ENCODE results near the gene TIAM2. TPM values are rescaled to one million over a fixed set of nuclear protein-coding genes. Genes with fewer than 3 reads are reported as not detected.
"Not testable (repeated sequence)": the region's sequence is repeated elsewhere in the genome, so short reads cannot be mapped to it uniquely, and the experiment has no call there.

TIAM2 gene
- total RNA-seq, 1 experiment from 2014 or later: 8.3 TPM

GRCh38 chr6:155259897-155260296, 264.8 kb downstream of the TIAM2 start:
- no peak for DNase-seq (ENCODE audit: low spot score)
- in situ Hi-C loops (cut with HindIII; ENCODE audit: low sequenced_read_pairs): no loop called here

- in situ Hi-C loops (cut with HindIII; ENCODE audit: low sequenced_read_pairs): no loop called here
Observed at GRCh38 chr6:155260686-155261085, 265.6 kb downstream of the TIAM2 start.

GRCh38 chr6:155261111-155261900, 266.2 kb downstream of the TIAM2 start:
- in situ Hi-C loops (cut with HindIII; ENCODE audit: low sequenced_read_pairs): no loop called here

More at GRCh38 chr6:155260686-155261085, 265.6 kb downstream of the TIAM2 start:
- DNase-seq (ENCODE audit: low spot score): no peak

GRCh38 chr6:155262655-155263054, 267.5 kb downstream of the TIAM2 start:
- DNase-seq (ENCODE audit: low spot score): no peak
- in situ Hi-C loops (cut with HindIII; ENCODE audit: low sequenced_read_pairs): no loop called here

More at GRCh38 chr6:155261111-155261900, 266.2 kb downstream of the TIAM2 start:
- no peak for DNase-seq (ENCODE audit: low spot score)

GRCh38 chr6:155263373-155264063, 268.4 kb downstream of the TIAM2 start, which contains the start of gene CLDN20:
Gene CLDN20, plus strand, starts transcription at chr6:155264013. Its CDS starts 11,707 bp downstream, at chr6:155275720.
- no peak for DNase-seq (ENCODE audit: low spot score)
- in situ Hi-C loops (cut with HindIII; ENCODE audit: low sequenced_read_pairs): no loop called here

GRCh38 chr6:155264693-155265320, 269.7 kb downstream of the TIAM2 start:
- in situ Hi-C loops (cut with HindIII; ENCODE audit: low sequenced_read_pairs): no loop called here
- no peak for DNase-seq (ENCODE audit: low spot score)

- in situ Hi-C loops (cut with HindIII; ENCODE audit: low sequenced_read_pairs): no loop called here
- no peak for DNase-seq (ENCODE audit: low spot score)
Observed at GRCh38 chr6:155265843-155266535, 270.9 kb downstream of the TIAM2 start.

- no peak for DNase-seq (ENCODE audit: low spot score)
- in situ Hi-C loops (cut with HindIII; ENCODE audit: low sequenced_read_pairs): no loop called here
Observed at GRCh38 chr6:155267411-155267810, 272.3 kb downstream of the TIAM2 start.

GRCh38 chr6:155268088-155268867, 273.2 kb downstream of the TIAM2 start:
- DNase-seq (ENCODE audit: low spot score): not testable (repeated sequence)

GRCh38 chr6:155269765-155270164, 274.6 kb downstream of the TIAM2 start:
- DNase-seq (ENCODE audit: low spot score): no peak
- in situ Hi-C loops (cut with HindIII; ENCODE audit: low sequenced_read_pairs): no loop called here

More at GRCh38 chr6:155268088-155268867, 273.2 kb downstream of the TIAM2 start:
- in situ Hi-C loops (cut with HindIII; ENCODE audit: low sequenced_read_pairs): not testable (repeated sequence)

GRCh38 chr6:155270561-155271091, 275.5 kb downstream of the TIAM2 start:
- no peak for DNase-seq (ENCODE audit: low spot score)
- in situ Hi-C loops (cut with HindIII; ENCODE audit: low sequenced_read_pairs): no loop called here

GRCh38 chr6:155271145-155271544, 276.0 kb downstream of the TIAM2 start:
- in situ Hi-C loops (cut with HindIII; ENCODE audit: low sequenced_read_pairs): no loop called here
- DNase-seq (ENCODE audit: low spot score): no peak

- no peak for DNase-seq (ENCODE audit: low spot score)
- in situ Hi-C loops (cut with HindIII; ENCODE audit: low sequenced_read_pairs): no loop called here
Observed at GRCh38 chr6:155272353-155273232, 277.5 kb downstream of the TIAM2 start.

GRCh38 chr6:155273431-155273830, 278.3 kb downstream of the TIAM2 start:
- no peak for DNase-seq (ENCODE audit: low spot score)
- in situ Hi-C loops (cut with HindIII; ENCODE audit: low sequenced_read_pairs): no loop called here

GRCh38 chr6:155274106-155274505, 279.0 kb downstream of the TIAM2 start:
- no peak for DNase-seq (ENCODE audit: low spot score)
- in situ Hi-C loops (cut with HindIII; ENCODE audit: low sequenced_read_pairs): no loop called here

- no peak for DNase-seq (ENCODE audit: low spot score)
- in situ Hi-C loops (cut with HindIII; ENCODE audit: low sequenced_read_pairs): no loop called here
Observed at GRCh38 chr6:155274533-155274932, 279.4 kb downstream of the TIAM2 start.

GRCh38 chr6:155275808-155276480, 280.8 kb downstream of the TIAM2 start:
- DNase-seq (ENCODE audit: low spot score): no peak

More at GRCh38 chr6:155275808-155276480, 280.8 kb downstream of the TIAM2 start:
- in situ Hi-C loops (cut with HindIII; ENCODE audit: low sequenced_read_pairs): no loop called here
